ENCODE results near the gene MTMR12. TPM values are rescaled to one million over a fixed set of nuclear protein-coding genes. Genes with fewer than 3 reads are reported as not detected.

MTMR12 gene
- total RNA-seq, 2 experiments from 2014 or later: 21.6 to 22.8 TPM

DNA sequence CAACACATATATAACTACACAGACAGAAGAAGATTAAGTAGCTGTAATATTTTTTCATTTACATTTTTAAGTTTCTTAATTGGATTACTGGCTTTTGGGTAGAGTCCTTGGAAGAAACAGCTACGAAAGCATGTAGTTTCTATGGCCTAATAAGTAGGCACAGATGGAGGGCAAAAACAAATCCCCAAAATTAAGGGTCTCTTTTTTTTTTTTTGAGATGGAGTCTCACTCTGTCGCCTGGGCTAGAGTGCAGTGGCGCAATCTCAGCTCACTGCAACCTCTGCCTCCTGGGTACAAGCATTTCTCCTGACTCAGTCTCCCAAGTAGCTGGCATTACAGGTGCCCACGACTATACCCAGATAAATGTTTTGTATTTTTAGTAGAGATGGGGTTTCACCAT is 27.1 kb upstream of the MTMR12 start:
- Mint-ChIP-seq H3K36me3 (ENCODE audit: low read depth) (peaks cover 8% of the 10 kb centered on the region), H3K27ac (no peak overlapping the region), H3K27me3 (no peaks in the 10 kb centered on the region), H3K4me3 (no peak overlapping the region), H3K4me1 (no peaks in the 10 kb centered on the region), H3K9me3 (ENCODE audit: low read depth) (peaks cover 8% of the 10 kb centered on the region)
- ChIA-PET POLR2A (no interaction called here), CTCF (interaction anchor here (0.6 to 2.3 kb wide), 4 partner anchors 8 to 108 kb away, joined by 3 to 9 read pairs (median 4); no protein-coding TSS in a partner anchor)
- DNase-seq: no peak
- intact Hi-C loops (cut with DNase I, micrococcal nuclease): no loop called here
- no peak for ATAC-seq

DNA sequence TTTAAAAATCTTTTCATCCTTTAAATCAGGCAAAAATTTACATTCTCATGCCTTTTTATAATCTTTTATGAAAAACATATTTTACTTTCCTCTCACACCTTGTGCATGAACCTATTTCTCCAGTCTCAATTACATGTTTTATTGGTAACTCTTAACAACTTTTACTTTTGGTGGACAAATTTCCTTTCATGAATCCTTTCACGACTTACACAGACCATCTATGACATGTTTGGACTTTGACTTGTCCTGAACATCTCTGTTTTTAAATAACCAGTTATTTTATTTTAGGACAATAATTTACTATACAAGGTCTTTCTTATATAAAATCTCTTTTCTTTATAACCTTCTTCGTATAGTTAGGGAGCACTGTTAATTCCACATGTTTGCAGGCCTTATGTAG is 26.5 kb upstream of the MTMR12 start:
- Mint-ChIP-seq H3K4me3 (no peak overlapping the region), H3K4me1 (no peaks in the 10 kb centered on the region), H3K27me3 (no peaks in the 10 kb centered on the region), H3K36me3 (ENCODE audit: low read depth) (peaks cover 8% of the 10 kb centered on the region), H3K27ac (no peak overlapping the region), H3K9me3 (ENCODE audit: low read depth) (peaks cover 8% of the 10 kb centered on the region)
- CTCF ChIA-PET: interaction anchor here (0.6 to 2.3 kb wide), 5 partner anchors 7 to 107 kb away, joined by 3 to 9 read pairs (median 3); no protein-coding TSS in a partner anchor
- intact Hi-C loops (cut with DNase I, micrococcal nuclease): no loop called here
- POLR2A ChIA-PET: no interaction called here
- DNase-seq (no peak), ATAC-seq (no peak)

DNA sequence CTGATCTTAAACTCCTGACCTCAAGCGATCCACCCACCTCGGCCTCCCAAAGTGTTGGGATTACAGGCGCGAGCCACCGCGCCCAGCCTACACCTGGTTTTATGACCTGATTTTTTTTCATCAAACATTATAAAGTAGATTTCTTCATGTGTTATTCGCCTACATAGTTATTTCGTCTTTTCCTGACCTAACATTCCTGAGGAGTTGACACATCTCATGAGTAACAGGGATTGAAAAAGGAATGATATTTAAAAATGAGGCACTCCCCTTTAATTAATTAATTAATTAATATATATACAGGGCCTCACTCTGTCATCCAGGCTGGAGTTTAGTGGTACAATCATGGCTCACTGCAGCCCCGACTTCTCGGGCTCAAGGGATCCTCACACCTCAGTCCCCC is 20.2 kb upstream of the MTMR12 start:
- no peak overlapping the region for H3K27ac Mint-ChIP-seq
- no peaks in the 10 kb centered on the region for H3K4me1 Mint-ChIP-seq
- peaks cover 1% of the 10 kb centered on the region for H3K36me3 Mint-ChIP-seq (ENCODE audit: low read depth)
- no peak for ATAC-seq
- DNase-seq: no peak
- H3K4me3 Mint-ChIP-seq: no peak overlapping the region
- H3K9me3 Mint-ChIP-seq (ENCODE audit: low read depth): no peaks in the 10 kb centered on the region
- no peaks in the 10 kb centered on the region for H3K27me3 Mint-ChIP-seq
- CTCF ChIA-PET: interaction anchor here (6.2 kb wide), 1 partner anchor 100 kb away, joined by 166 read pairs; no protein-coding TSS in a partner anchor
- intact Hi-C loops (cut with DNase I, micrococcal nuclease): no loop called here
- POLR2A ChIA-PET: interaction anchor here (0.7 kb wide), 1 partner anchor 204 kb away, joined by 3 read pairs; no protein-coding TSS in a partner anchor

DNA sequence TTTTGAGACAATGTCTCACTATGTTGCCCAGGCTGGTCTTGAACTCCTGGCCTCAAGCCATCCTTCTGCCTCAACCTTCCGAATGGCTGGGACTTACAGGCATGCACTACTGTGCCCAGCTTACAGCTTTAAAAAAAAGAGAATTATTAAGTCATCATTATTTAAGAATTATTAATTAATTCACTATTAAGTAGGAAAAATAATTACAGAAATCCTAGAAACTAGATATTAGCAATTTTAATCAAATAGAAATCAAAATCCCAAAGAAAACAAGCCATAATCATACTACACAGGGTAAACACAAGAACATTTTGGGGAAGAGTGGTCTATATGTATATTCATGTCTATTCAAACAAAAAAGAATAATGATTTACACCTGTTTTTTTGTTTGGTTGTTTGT is 19.6 kb upstream of the MTMR12 start:
- DNase-seq (no peak), ATAC-seq (no peak)
- Mint-ChIP-seq H3K9me3 (ENCODE audit: low read depth) (no peaks in the 10 kb centered on the region), H3K27ac (no peak overlapping the region), H3K27me3 (no peaks in the 10 kb centered on the region), H3K36me3 (ENCODE audit: low read depth) (no peaks in the 10 kb centered on the region), H3K4me1 (no peaks in the 10 kb centered on the region), H3K4me3 (no peak overlapping the region)
- POLR2A ChIA-PET: interaction anchor here (0.7 kb wide), 1 partner anchor 203 kb away, joined by 3 read pairs; no protein-coding TSS in a partner anchor
- intact Hi-C loops (cut with DNase I, micrococcal nuclease): no loop called here
- CTCF ChIA-PET: interaction anchor here (0.9 to 6.2 kb wide), 3 partner anchors 7 to 280 kb away, joined by 3 to 166 read pairs (median 3); no protein-coding TSS in a partner anchor

DNA sequence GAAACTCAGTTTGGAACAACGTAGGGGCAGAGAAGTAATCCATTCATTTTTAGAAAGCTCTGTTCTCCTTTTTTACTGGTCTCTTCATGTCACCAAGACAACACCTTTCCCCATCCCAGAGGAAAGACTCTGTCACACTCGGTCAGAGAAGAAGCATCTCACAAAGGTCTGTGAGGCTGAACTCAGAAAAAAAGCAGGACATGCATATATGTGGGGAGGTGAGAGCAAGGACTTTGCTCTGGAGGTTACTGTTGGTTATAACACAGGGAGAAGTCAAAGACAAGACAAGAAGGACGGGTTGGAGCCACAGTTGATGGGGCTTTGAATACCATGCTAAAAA is 19.2 kb upstream of the MTMR12 start:
- no peaks in the 10 kb centered on the region for H3K36me3 Mint-ChIP-seq (ENCODE audit: low read depth)
- POLR2A ChIA-PET: no interaction called here
- no peak overlapping the region for H3K27ac Mint-ChIP-seq
- no peaks in the 10 kb centered on the region for H3K4me1 Mint-ChIP-seq
- DNase-seq (no peak), ATAC-seq (no peak)
- no peaks in the 10 kb centered on the region for H3K27me3 Mint-ChIP-seq
- no peak overlapping the region for H3K4me3 Mint-ChIP-seq
- intact Hi-C loops (cut with DNase I, micrococcal nuclease): no loop called here
- CTCF ChIA-PET: interaction anchor here (0.9 to 6.2 kb wide), 5 partner anchors 8 to 281 kb away, joined by 3 to 166 read pairs (median 3); no protein-coding TSS in a partner anchor
- H3K9me3 Mint-ChIP-seq (ENCODE audit: low read depth): no peaks in the 10 kb centered on the region

DNA sequence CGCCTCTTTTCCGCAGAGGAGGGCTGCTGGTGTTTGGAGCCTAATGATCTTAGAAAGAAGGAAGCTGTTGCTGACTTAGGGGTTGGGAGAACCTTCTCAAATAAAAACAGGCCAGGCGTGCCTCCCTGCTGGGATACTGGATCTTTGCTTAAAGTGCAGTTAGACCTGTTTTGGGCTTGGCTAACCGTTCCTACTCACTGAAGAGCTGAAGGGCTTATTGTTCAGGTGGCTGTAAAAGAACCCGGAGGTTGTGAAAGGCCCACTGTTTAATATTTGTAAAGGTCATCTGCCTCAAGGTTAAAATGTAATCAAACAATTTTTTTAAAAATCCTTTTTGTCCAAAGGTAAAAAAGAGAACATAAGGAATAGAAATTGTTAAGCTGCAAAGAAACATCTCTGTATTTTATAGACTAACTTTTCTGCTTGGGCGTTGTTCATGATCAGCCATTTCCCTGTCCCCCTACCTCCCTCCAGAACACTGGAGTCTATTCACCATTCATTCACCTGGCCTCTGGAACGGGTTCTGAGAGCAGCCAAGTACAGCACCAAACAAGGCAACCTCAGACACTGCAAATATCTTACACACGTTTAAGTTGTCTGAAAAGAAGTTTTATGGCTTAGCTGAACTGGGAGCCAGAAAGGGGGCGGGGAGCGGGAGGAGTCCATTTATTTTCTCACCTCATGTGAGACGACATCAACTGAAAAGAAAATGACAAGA is 18.6 kb upstream of the MTMR12 start:
- intact Hi-C loops (cut with DNase I, micrococcal nuclease): no loop called here
- DNase-seq: no peak
- Mint-ChIP-seq H3K4me3 (no peak overlapping the region), H3K4me1 (no peaks in the 10 kb centered on the region), H3K36me3 (ENCODE audit: low read depth) (no peaks in the 10 kb centered on the region), H3K27me3 (no peaks in the 10 kb centered on the region), H3K9me3 (ENCODE audit: low read depth) (no peaks in the 10 kb centered on the region), H3K27ac (no peak overlapping the region)
- POLR2A ChIA-PET: no interaction called here
- CTCF ChIA-PET: interaction anchor here (0.9 to 6.2 kb wide), 6 partner anchors 8 to 281 kb away, joined by 3 to 166 read pairs (median 4); no protein-coding TSS in a partner anchor
- no peak for ATAC-seq

DNA sequence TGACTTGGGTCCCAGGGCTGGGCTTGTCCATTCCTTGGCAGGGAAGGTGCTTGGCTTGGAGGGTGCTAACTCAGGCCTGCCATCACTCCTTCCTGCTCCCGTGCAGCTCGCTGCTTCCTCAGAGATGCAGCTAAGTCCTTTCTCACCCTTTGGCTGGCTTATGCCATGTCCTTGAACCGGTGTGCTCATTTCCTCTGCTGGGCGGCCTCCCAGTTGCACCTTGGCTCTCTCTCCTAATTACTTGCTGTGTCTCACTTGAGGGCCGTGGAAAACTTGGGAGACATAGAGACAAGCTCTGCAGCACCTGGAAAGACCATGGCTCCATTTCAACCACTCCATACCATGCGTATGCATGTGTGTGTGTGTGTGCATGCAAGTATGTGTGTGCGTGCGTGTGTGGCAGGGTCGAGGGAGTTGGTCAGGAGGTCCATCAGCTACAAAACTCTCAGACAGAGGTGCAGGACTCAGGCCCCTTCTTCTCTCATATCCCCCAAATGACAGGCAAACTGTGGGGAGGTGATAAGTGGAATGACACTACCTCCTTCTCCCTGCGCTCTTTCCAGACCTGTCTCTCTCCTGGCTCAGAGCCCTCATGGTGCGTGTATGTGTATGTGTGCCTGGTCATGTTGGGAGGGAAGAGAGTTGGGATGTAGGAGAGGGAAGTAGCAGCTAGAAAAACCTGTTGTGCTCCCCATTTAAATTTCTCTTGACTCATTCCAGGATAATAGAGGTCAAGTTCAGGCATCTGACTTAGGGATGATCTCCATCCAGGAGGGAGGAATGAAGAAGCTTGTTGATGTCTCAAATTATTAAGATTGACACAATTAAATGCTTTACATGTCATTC is 17.6 kb upstream of the MTMR12 start:
- Mint-ChIP-seq H3K27ac (no peak overlapping the region), H3K36me3 (ENCODE audit: low read depth) (no peaks in the 10 kb centered on the region), H3K4me3 (no peak overlapping the region), H3K4me1 (no peaks in the 10 kb centered on the region), H3K27me3 (no peaks in the 10 kb centered on the region), H3K9me3 (ENCODE audit: low read depth) (no peaks in the 10 kb centered on the region)
- POLR2A ChIA-PET: interaction anchor here (0.5 to 1.4 kb wide), 2 partner anchors 98 to 100 kb away, joined by 3 read pairs; no protein-coding TSS in a partner anchor
- CTCF ChIA-PET: interaction anchor here (0.6 to 6.2 kb wide), 21 partner anchors 12 to 1050 kb away, joined by 3 to 166 read pairs (median 4); no protein-coding TSS in a partner anchor
- ATAC-seq (no peak), DNase-seq (no peak)
- intact Hi-C loops (cut with DNase I, micrococcal nuclease): no loop called here

DNA sequence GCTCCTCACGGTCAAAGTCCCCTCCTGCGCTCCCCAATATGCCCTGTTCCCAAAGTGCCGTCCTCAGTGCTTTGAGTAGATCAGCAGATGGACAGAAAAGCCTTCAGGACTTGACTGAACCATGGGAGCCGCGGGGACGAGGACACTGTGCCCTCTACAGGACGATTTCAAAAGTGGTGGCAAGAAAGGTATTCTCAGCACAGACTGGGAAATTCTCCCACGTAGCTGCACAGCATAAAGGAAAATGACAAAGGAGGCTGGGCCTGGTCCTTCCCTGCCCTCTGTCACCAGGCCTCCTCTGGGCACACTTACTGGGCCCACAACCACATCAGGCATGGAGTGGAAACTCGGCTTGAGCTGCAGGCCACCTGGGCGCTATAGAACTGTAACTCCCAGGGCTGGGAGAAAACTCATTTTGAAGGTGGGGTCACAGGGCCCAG is 16.7 kb upstream of the MTMR12 start:
- intact Hi-C loops (cut with DNase I, micrococcal nuclease): loop anchor here (1.0 kb wide), 1 partner anchor 97 kb away; no protein-coding TSS in a partner anchor
- DNase-seq (peak; percentile 75), ATAC-seq (peak; percentile 97)
- Mint-ChIP-seq H3K27ac (no peak overlapping the region), H3K27me3 (no peaks in the 10 kb centered on the region), H3K36me3 (ENCODE audit: low read depth) (no peaks in the 10 kb centered on the region), H3K9me3 (ENCODE audit: low read depth) (no peaks in the 10 kb centered on the region), H3K4me3 (no peak overlapping the region), H3K4me1 (no peaks in the 10 kb centered on the region)
- ChIA-PET POLR2A (interaction anchor here (0.5 to 1.4 kb wide), 2 partner anchors 98 to 99 kb away, joined by 3 read pairs; no protein-coding TSS in a partner anchor), CTCF (interaction anchor here (0.7 to 6.2 kb wide), 22 partner anchors 14 to 284 kb away, joined by 3 to 166 read pairs (median 4); no protein-coding TSS in a partner anchor)

DNA sequence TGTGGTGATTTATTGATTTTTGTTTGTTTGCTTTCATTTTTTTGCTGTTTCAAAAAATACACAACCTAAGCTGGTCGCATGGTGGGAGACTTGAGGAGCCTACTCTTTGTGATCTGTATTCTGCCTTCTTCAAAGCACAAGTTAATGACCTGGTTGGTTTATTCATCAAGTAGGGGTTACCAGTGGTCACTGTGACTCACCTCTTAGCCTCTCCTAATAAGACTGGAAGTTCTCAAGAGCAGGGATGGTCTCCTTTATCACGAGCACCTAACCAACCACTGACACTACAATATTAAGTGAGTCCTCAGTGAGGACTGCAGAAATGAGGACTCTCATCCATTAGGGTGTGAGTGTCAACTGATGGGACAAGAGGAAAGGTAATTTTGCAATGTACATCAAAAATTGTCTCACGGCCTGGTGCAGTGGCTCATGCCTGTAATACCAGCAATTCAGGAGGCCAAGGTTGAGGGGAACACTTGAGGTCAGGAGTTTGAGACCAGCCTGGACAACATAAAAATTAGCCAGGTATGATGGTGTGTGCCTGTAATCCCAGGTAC is 13.6 kb upstream of the MTMR12 start:
- H3K4me3 Mint-ChIP-seq: no peak overlapping the region
- no peaks in the 10 kb centered on the region for H3K4me1 Mint-ChIP-seq
- no peak overlapping the region for H3K27ac Mint-ChIP-seq
- DNase-seq (no peak), ATAC-seq (no peak)
- intact Hi-C loops (cut with DNase I, micrococcal nuclease): no loop called here
- peaks cover 2% of the 10 kb centered on the region for H3K36me3 Mint-ChIP-seq (ENCODE audit: low read depth)
- H3K27me3 Mint-ChIP-seq: no peaks in the 10 kb centered on the region
- H3K9me3 Mint-ChIP-seq (ENCODE audit: low read depth): peaks cover 5% of the 10 kb centered on the region
- ChIA-PET CTCF (no interaction called here), POLR2A (no interaction called here)

DNA sequence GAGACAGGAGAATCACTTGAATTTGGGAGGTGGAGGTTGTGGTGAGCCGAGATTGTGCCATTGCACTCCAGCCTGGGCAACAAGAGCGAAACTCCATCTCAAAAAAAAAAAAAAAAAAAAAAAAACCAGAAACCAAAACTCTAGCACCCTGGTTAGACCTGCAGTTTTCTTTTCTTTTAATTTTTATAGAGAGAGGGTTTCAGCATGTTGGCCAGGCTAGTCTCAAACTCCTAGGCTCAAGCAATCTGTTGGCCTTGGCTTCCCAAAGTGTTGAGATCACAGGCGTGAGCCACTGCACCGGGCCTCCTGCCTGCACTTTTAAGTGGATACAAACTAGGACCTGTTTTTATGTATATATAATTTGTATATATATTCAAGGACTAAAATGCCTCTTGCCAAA is 12.9 kb upstream of the MTMR12 start:
- Mint-ChIP-seq H3K27me3 (no peaks in the 10 kb centered on the region), H3K36me3 (ENCODE audit: low read depth) (peaks cover 2% of the 10 kb centered on the region), H3K9me3 (ENCODE audit: low read depth) (peaks cover 5% of the 10 kb centered on the region), H3K27ac (no peak overlapping the region), H3K4me1 (no peaks in the 10 kb centered on the region), H3K4me3 (no peak overlapping the region)
- ChIA-PET CTCF (no interaction called here), POLR2A (no interaction called here)
- DNase-seq (no peak), ATAC-seq (no peak)
- intact Hi-C loops (cut with DNase I, micrococcal nuclease): no loop called here

DNA sequence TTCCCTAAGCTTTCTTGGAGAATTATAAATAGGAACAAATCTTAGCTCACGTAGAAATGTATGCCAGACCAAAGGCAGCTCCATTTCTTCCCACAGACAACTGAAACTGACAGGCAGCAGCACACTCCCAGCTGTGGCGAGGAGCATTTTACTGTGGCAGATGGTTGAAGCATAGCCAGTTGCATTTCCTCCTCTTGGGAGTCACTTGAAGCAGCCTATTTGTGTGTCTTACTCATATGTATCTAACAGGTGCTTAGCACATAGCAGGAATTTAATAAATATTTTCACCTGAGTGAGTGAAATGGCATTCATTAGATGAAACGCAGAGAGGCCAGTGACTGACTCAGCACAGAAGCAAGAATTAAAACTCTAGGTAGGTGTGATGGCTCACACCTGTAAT is 12.3 kb upstream of the MTMR12 start:
- CTCF ChIA-PET: interaction anchor here (0.6 kb wide), 1 partner anchor 351 kb away, joined by 3 read pairs; no protein-coding TSS in a partner anchor

More for the DNA sequence above, 12.3 kb upstream of the MTMR12 start:
- Mint-ChIP-seq H3K4me1 (no peaks in the 10 kb centered on the region), H3K36me3 (ENCODE audit: low read depth) (peaks cover 2% of the 10 kb centered on the region), H3K27me3 (no peaks in the 10 kb centered on the region), H3K9me3 (ENCODE audit: low read depth) (peaks cover 5% of the 10 kb centered on the region), H3K4me3 (no peak overlapping the region), H3K27ac (no peak overlapping the region)
- ATAC-seq (no peak), DNase-seq (no peak)
- POLR2A ChIA-PET: no interaction called here
- intact Hi-C loops (cut with DNase I, micrococcal nuclease): no loop called here
